GM10266 (cell line): Measurements from ENCODE around the gene ATXN7L3B.

Experiments used
- DNase-seq: peaks from one replicate; pipeline ENCODE4 v3.0.0; 2012; ENCODE audit errors: extremely low spot score
- TF ChIP-seq, protein P1 (sequence below): IDR thresholded peaks from 2 replicates; pipeline ENCODE4 v1.5.1; 2012; ENCODE audit warnings: mild to moderate bottlenecking, low read depth; ENCODE audit not compliant: control insufficient read depth, insufficient read depth; ENCODE audit errors: missing control alignments

The ATXN7L3B gene

DNA sequence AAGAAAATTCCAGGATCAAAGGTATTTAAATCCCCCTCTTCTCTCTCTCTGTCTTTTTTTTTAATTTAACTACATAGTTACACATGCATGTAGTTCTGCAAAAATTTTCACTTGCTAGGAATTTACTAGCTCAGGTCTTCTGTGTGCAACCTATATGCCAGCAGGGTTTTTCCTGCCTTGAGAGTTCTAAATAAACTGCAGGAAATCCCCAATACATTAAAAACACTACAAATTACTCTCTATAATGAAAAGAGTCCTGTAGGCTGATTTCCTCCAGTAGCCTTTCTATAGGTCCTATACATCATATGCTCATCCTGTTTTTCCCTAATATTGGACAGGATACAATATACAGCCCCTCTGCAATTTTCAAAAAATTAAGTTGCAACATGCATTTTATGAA lies 27.7 kb upstream of the ATXN7L3B start:
- DNase-seq = no peak

DNA sequence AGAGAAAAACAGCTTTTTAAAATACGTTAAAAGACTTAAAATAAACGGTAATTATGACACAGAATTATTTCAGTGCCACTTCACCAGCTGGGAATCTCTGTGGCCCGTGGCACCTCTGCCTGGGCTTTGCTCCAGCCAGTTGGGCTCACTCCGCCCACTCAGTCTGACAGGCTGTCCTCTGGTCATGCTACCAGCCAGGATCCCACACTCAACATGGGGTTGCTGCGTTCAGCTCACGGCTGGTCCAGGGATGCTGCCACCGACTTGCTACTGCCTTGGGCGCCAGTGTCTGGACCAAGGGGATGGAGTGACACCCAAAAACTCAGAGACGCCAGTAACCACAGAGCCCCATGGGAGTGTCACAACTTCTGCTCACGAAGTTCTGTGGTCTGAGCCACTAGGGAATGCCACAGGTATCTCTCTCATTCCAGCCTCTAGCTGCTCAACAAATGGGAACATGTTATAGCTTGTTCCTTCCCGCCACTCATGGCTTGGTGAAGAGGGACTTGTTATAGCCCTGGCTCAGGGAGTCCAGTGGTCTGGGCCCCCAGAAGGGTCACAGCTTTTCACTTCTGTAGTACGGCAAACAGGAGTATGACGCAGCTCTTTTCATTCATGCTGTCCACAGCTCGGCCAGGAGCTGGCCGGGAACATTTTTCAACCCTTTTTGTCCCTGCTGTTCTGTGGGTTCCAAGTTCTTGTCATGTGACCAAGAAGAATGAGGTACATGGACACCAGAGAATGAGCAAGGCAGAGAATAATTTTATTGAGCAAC lies 23.4 kb upstream of the ATXN7L3B start:
- TF ChIP-seq, protein P1, sequence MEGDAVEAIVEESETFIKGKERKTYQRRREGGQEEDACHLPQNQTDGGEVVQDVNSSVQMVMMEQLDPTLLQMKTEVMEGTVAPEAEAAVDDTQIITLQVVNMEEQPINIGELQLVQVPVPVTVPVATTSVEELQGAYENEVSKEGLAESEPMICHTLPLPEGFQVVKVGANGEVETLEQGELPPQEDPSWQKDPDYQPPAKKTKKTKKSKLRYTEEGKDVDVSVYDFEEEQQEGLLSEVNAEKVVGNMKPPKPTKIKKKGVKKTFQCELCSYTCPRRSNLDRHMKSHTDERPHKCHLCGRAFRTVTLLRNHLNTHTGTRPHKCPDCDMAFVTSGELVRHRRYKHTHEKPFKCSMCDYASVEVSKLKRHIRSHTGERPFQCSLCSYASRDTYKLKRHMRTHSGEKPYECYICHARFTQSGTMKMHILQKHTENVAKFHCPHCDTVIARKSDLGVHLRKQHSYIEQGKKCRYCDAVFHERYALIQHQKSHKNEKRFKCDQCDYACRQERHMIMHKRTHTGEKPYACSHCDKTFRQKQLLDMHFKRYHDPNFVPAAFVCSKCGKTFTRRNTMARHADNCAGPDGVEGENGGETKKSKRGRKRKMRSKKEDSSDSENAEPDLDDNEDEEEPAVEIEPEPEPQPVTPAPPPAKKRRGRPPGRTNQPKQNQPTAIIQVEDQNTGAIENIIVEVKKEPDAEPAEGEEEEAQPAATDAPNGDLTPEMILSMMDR = no peak
- DNase-seq = no peak

More for the DNA sequence above, 27.7 kb upstream of the ATXN7L3B start:
- TF ChIP-seq, protein P1 = no peak

DNA sequence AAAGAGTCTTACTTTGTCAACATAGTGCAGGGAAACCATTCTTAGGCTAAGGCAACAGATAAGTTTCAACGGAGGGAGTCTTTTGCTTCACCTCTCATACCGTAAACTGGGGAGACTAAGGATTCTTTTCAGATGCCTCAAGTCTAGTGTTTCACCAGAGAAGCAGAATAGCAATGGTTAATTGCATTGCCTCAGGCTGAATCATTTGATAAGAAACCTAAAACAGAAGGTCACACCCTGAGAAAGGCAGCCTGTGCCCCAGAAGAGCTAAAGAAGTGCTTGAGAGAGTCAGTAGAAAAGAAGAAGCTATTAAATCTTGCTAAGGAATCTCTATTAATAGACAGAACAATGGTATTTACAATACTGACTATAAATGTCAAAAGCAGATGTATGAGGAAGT lies 21.8 kb upstream of the ATXN7L3B start:
- no peak for DNase-seq
- TF ChIP-seq, protein P1 = no peak

DNA sequence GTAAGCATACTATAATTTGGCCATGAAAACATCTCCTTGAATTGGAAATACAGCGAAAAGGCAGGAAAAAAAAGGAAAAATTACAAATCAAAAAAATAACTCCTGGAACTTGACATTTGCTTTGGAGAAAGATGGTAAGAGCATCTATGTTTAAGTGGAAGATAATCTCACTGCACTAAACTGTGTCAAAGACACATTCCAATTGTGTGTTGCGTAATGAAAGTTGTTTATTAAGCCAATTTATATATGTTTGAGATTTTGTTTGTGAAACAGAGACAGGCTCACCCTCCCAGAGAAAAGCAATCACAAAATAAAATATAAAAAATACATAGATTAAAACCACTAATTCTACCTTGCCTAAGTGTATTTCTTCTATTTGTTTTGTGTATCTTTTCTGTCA lies 11.1 kb upstream of the ATXN7L3B start:
- no peak for DNase-seq
- TF ChIP-seq, protein P1 = no peak

DNA sequence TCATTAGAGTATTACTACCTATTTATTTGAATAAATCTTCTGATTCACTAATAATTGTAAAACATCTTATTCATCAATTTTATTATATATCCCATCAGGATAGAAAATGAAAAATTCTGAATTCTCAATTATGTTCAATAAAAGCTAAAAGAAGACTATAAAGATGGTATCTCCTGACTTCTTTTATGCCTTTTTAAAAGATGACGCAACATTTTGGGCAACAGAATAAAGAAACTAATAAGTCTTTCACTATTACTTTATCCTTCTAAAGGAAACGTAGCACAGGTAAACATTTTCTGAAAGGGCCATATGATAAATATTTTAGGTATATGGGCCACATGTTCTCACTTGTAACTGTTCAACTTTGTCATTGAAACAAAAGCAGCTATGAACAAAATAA lies 10.1 kb upstream of the ATXN7L3B start:
- no peak for DNase-seq
- TF ChIP-seq, protein P1 = no peak

DNA sequence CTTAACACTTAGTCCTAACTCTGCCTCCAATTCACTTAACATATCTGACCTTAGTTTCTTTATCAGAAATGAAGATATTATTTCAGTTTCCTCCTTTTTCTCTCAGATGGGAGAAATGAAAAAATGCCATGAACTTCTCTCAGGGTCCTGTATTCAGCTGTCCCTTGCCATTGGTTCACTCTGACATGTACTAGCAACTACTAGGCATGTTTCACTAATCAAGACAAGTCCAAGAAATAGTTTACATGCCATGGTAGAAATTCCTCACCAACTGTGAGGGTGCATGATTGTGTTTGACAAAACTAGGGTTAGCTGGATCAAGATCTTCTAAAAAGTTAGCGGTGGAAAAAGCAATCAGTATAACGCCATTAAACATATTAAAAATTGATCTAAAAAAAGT lies 7.0 kb upstream of the ATXN7L3B start:
- TF ChIP-seq, protein P1 = no peak
- DNase-seq = no peak

DNA sequence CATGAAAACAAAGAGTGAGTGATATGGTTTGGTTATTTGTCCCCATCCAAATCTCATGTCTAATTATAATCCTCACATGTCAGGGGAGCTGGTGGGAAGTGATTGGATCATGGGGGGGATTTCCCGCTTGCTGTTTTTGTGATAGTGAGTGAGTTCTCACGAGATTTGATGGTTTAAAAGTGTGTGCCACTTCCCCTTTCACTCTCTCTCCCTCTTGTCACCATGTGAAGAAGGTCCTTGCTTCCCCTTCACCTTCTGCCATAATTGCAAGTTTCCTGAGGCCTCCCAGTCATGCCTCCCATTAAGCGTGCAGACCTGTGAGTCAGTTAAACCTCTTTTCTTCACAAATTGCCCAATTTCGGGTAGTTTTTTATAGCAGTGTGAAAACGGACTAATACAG lies 2.1 kb upstream of the ATXN7L3B start:
- TF ChIP-seq, protein P1 = no peak

More for the DNA sequence above, 2.1 kb upstream of the ATXN7L3B start:
- DNase-seq = no peak
